ENCODE results near the gene HOMER2. TPM values are rescaled to one million over a fixed set of nuclear protein-coding genes. Genes with fewer than 3 reads are reported as not detected.
A peak's percentile ranks its signal among the peaks of the same experiment; 100 is the strongest.
"Not testable (repeated sequence)": the region's sequence is repeated elsewhere in the genome, so short reads cannot be mapped to it uniquely, and the experiment has no call there.

HOMER2 gene
- total RNA-seq = 1 to 10 TPM in 1 of 2 experiments, under 1 TPM in 1; 0.85 to 1.6 TPM
- polyA plus RNA-seq (2013, experiment 1 of 2) = 3.1 TPM
- 3.1 TPM for polyA plus RNA-seq (2013, experiment 2 of 2)
- total RNA-seq = 1.1 to 17.7 (median 3.6) reads per million in 172 experiments

DNA sequence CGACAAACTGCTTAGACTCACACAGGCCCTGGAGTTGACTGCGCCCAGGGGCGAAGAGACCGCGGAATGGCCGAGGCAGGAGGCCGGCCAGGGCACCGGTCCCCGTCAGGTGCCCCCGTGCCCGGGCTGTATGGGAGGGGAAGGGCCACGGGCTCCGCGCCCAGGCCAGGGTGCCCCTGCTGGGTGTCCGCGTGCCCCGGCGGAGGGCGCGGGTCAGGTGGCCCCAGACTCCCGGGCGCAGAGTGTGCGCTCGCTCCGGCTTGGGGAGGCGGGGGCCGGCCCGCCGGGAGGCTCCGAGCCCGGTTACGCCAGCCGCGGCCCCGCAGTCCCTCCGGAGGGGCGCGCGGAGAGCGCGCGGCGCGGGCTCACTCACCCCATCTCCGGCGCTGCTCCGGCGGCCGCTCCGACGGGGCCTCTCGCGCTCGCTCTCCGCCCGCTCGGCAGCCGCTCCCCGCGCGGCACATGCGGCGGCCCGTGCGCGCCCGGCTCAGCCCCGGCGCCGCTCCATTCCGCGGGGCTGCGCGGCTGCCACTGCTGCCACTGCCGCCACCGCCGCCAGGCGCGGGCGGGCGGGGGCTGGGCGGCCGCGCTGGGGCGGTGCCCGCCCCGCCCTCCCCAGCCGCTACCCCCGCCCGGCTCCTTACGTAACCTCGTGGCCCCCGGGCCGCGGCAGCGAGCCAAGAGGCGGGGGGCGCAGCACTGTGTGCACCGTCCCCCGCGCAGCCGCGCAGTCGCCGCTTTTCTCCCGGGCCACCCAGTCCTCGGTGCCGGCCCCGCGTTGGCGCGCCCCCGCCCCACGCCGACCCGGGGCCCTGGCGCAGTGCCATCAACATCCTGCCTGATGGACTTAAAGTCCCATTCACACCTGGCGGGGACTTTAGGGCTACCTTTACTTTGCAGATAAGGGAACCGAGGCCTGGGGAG is at the start of gene HOMER2:
TSS of gene HOMER2 (minus strand) at position 563 of the 924 bp plus-strand sequence. CDS start at position 378, 185 bp downstream.
- Histone ChIP-seq H3K9me3 (ENCODE audit: control insufficient read depth in 1 of 2, insufficient read depth in 1 of 2, low read length in 2 of 2) (no peaks in the 10 kb centered on the region), H3K4me3 (ENCODE audit: low read length) (no peak within 1 kb of the TSS), H3K27me3 (ENCODE audit: control insufficient read depth in 1 of 2, insufficient read depth in 2 of 2, low read length in 2 of 2) (peaks cover 25 to 33% of the 10 kb centered on the region in 2 experiments), H3K4me1 (ENCODE audit: insufficient read depth, low read length) (peaks cover 3% of the 10 kb centered on the region), H3K36me3 (ENCODE audit: insufficient read depth, low read length) (no peaks in the 10 kb centered on the region), H3K27ac (ENCODE audit: low read depth in 1 of 2, low read length in 2 of 2) (no peak within 1 kb of the TSS)
- Mint-ChIP-seq H3K4me1 (ENCODE audit: low read depth) (peaks cover 6% of the 10 kb centered on the region), H3K9me3 (no peaks in the 10 kb centered on the region), H3K27me3 (peaks cover 4% of the 10 kb centered on the region), H3K4me3 (peak within 1 kb of the TSS; percentile 74), H3K36me3 (ENCODE audit: low read depth) (no peaks in the 10 kb centered on the region), H3K27ac (no peak within 1 kb of the TSS)
- DNase-seq (peak in 4 of 14 experiments; percentile 3 to 37 (median 23)), ATAC-seq (ENCODE audit: poor library complexity) (peak; percentile 52)
- ChIA-PET POLR2A (interaction anchor here (0.6 kb wide), 1 partner anchor 9 kb away, joined by 4 read pairs; no protein-coding TSS in a partner anchor), CTCF (no interaction called here)
- intact Hi-C loops (cut with DNase I, micrococcal nuclease) = no loop called here
- TF ChIP-seq, protein P1, sequence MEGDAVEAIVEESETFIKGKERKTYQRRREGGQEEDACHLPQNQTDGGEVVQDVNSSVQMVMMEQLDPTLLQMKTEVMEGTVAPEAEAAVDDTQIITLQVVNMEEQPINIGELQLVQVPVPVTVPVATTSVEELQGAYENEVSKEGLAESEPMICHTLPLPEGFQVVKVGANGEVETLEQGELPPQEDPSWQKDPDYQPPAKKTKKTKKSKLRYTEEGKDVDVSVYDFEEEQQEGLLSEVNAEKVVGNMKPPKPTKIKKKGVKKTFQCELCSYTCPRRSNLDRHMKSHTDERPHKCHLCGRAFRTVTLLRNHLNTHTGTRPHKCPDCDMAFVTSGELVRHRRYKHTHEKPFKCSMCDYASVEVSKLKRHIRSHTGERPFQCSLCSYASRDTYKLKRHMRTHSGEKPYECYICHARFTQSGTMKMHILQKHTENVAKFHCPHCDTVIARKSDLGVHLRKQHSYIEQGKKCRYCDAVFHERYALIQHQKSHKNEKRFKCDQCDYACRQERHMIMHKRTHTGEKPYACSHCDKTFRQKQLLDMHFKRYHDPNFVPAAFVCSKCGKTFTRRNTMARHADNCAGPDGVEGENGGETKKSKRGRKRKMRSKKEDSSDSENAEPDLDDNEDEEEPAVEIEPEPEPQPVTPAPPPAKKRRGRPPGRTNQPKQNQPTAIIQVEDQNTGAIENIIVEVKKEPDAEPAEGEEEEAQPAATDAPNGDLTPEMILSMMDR (IDR thresholded peaks at IDR 0.05) = no peak

DNA sequence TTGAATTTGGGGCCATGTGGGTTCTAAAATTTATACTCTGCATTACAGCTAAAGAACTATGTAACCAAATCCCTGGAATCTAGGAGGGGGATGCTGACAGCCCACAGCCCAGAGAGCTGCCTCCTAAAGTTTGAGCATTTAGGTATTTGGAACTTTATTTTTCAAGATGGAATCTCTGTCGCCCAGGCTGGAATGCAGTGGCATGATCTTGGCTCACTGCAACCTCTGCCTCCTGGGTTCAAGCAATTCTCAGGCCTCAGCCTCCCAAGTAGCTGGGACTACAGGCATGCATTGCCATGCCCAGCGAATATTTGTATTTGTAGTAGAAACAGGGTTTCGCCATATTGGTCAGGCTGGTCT is 48.1 kb upstream of the HOMER2 start:
- H3K27ac ChIP-seq (ENCODE audit: low read depth in 1 of 2, low read length in 2 of 2); H3K36me3 ChIP-seq (ENCODE audit: insufficient read depth, low read length); ATAC-seq (ENCODE audit: poor library complexity); H3K27me3 Mint-ChIP-seq; H3K4me1 ChIP-seq (ENCODE audit: insufficient read depth, low read length); H3K9me3 Mint-ChIP-seq; DNase-seq; H3K4me3 ChIP-seq (ENCODE audit: low read length); H3K9me3 ChIP-seq (ENCODE audit: control insufficient read depth in 1 of 2, insufficient read depth in 1 of 2, low read length in 2 of 2); H3K27me3 ChIP-seq (ENCODE audit: control insufficient read depth in 1 of 2, insufficient read depth in 2 of 2, low read length in 2 of 2): not testable (repeated sequence)
- ChIA-PET CTCF (interaction anchor here (1.2 to 1.5 kb wide), 5 partner anchors 10 to 470 kb away, joined by 3 to 16 read pairs (median 3); partner anchors contain the start of genes C15orf40 and RAMAC), POLR2A (interaction anchor here (1.0 to 1.8 kb wide), 3 partner anchors 12 to 460 kb away, joined by 3 to 11 read pairs (median 6); partner anchors contain the start of genes RAMAC and RPS17)
- H3K27ac Mint-ChIP-seq = peak overlapping the region; percentile 73
- H3K4me1 Mint-ChIP-seq (ENCODE audit: low read depth) = peaks cover 13% of the 10 kb centered on the region
- H3K4me3 Mint-ChIP-seq = peak overlapping the region; percentile 70
- intact Hi-C loops (cut with DNase I, micrococcal nuclease) = loop anchor here in 1 of 2 experiments (5.0 kb wide), 1 partner anchor 458 kb away; the partner anchor contains the start of gene RPS17
- peaks cover 10% of the 10 kb centered on the region for H3K36me3 Mint-ChIP-seq (ENCODE audit: low read depth)

GRCh38 chr15:82999905-83000671 is 47.6 kb upstream of the HOMER2 start:
- peaks cover 5% of the 10 kb centered on the region for H3K36me3 ChIP-seq (ENCODE audit: insufficient read depth, low read length)
- Mint-ChIP-seq H3K27me3 (no peaks in the 10 kb centered on the region), H3K36me3 (ENCODE audit: low read depth) (peaks cover 5% of the 10 kb centered on the region), H3K4me3 (peak overlapping the region; percentile 70), H3K4me1 (ENCODE audit: low read depth) (peaks cover 13% of the 10 kb centered on the region), H3K27ac (peak overlapping the region; percentile 73), H3K9me3 (no peaks in the 10 kb centered on the region)
- TF ChIP-seq, protein P1 (IDR thresholded peaks at IDR 0.05) = peak; percentile 66
- intact Hi-C loops (cut with DNase I, micrococcal nuclease) = loop anchor here in 1 of 2 experiments (5.0 kb wide), 1 partner anchor 458 kb away; the partner anchor contains the start of gene RPS17
- ChIA-PET CTCF (interaction anchor here (1.2 to 1.5 kb wide), 5 partner anchors 11 to 469 kb away, joined by 3 to 16 read pairs (median 3); partner anchors contain the start of genes C15orf40 and RAMAC), POLR2A (interaction anchor here (1.0 to 1.8 kb wide), 3 partner anchors 13 to 460 kb away, joined by 3 to 11 read pairs (median 6); partner anchors contain the start of genes RAMAC and RPS17)
- H3K9me3 ChIP-seq (ENCODE audit: control insufficient read depth in 1 of 2, insufficient read depth in 1 of 2, low read length in 2 of 2) = no peaks in the 10 kb centered on the region
- H3K4me1 ChIP-seq (ENCODE audit: insufficient read depth, low read length) = peaks cover 8% of the 10 kb centered on the region
- ATAC-seq (ENCODE audit: poor library complexity) = peak; percentile 95
- DNase-seq = peak in 9 of 14 experiments; percentile 2 to 74 (median 11)
- no peaks in the 10 kb centered on the region for H3K27me3 ChIP-seq (ENCODE audit: control insufficient read depth in 1 of 2, insufficient read depth in 2 of 2, low read length in 2 of 2)
- H3K27ac ChIP-seq (ENCODE audit: low read depth in 1 of 2, low read length in 2 of 2) = no peak overlapping the region
- H3K4me3 ChIP-seq (ENCODE audit: low read length) = peak overlapping the region; percentile 20
